ENCODE data around the gene FLT3LG.

FLT3LG gene

GRCh38 chr19:49435670-49436069 lies 38.3 kb upstream of the FLT3LG start:
- no peak for FAIRE-seq
- no peak for DNase-seq (ENCODE audit: insufficient read length, low spot score)
- TF ChIP-seq, protein P1, sequence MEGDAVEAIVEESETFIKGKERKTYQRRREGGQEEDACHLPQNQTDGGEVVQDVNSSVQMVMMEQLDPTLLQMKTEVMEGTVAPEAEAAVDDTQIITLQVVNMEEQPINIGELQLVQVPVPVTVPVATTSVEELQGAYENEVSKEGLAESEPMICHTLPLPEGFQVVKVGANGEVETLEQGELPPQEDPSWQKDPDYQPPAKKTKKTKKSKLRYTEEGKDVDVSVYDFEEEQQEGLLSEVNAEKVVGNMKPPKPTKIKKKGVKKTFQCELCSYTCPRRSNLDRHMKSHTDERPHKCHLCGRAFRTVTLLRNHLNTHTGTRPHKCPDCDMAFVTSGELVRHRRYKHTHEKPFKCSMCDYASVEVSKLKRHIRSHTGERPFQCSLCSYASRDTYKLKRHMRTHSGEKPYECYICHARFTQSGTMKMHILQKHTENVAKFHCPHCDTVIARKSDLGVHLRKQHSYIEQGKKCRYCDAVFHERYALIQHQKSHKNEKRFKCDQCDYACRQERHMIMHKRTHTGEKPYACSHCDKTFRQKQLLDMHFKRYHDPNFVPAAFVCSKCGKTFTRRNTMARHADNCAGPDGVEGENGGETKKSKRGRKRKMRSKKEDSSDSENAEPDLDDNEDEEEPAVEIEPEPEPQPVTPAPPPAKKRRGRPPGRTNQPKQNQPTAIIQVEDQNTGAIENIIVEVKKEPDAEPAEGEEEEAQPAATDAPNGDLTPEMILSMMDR (IDR thresholded peaks at IDR 0.05; ENCODE audit: insufficient read depth, missing control alignments) = no peak

DNA sequence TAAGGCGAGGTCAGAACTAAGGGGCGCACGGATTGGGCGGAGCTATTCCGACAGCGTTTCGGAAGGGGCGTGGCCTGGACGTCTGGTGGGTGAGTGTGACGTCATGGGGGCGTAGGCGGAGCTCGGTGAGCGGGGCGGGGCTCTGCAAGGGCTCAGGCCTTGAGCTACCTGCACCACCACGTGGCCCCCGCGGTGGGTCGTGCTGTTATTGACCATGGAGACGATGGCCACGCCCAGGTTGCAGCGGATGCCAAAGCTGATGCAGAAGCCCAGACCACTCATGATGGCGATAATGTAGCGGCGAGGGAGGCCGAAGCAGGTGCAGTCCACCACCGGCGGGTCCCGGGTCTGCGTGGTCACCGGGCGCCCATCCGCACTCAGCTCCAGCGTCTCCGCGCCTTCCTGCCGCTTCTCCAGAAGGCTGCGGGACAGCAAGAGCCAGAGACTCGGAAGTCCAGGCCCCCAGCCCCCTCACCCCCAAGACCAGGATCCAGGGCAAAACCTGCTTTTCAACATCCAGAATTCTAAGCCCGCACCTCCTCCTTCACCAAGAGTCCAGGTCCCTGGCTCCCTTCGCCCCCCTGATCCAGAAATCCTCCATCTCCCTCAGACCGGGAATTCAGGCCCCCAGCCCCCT lies 37.5 kb upstream of the FLT3LG start:
- FAIRE-seq (no peak), DNase-seq (ENCODE audit: insufficient read length, low spot score) (no peak)
- TF ChIP-seq, protein P1 (IDR thresholded peaks at IDR 0.05; ENCODE audit: insufficient read depth, missing control alignments) = no peak

- no peak for FAIRE-seq
- TF ChIP-seq, protein P1 (IDR thresholded peaks at IDR 0.05; ENCODE audit: insufficient read depth, missing control alignments) = no peak
- DNase-seq (ENCODE audit: insufficient read length, low spot score) = peak; percentile 83
These were observed 36.8 kb upstream of the FLT3LG start for GRCh38 chr19:49437231-49437630.

GRCh38 chr19:49438261-49438660 lies 35.8 kb upstream of the FLT3LG start:
- FAIRE-seq = no peak
- DNase-seq (ENCODE audit: insufficient read length, low spot score) = no peak
- TF ChIP-seq, protein P1 (IDR thresholded peaks at IDR 0.05; ENCODE audit: insufficient read depth, missing control alignments) = no peak

DNA sequence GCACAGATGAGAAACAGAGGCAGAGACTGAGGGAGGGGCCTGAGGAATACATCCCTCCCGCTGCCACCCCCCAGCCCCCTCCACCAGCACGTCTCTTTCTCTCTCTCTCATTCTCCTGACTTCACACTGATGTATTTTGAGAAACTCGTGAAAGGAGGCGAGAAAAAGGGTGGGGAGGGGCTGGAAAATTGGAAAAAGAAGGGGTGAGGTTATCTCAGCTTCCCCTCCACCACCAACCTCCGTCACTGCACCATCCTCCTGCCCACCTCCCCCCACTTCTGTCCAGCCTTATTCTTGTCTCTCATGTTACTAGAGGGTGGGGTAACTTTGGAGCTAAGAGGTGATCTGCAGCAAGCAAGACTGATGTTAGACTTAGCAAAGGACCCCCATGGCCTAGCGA lies 34.2 kb upstream of the FLT3LG start:
- DNase-seq (ENCODE audit: insufficient read length, low spot score) = no peak
- no peak for FAIRE-seq
- TF ChIP-seq, protein P1 (IDR thresholded peaks at IDR 0.05; ENCODE audit: insufficient read depth, missing control alignments) = no peak

DNA sequence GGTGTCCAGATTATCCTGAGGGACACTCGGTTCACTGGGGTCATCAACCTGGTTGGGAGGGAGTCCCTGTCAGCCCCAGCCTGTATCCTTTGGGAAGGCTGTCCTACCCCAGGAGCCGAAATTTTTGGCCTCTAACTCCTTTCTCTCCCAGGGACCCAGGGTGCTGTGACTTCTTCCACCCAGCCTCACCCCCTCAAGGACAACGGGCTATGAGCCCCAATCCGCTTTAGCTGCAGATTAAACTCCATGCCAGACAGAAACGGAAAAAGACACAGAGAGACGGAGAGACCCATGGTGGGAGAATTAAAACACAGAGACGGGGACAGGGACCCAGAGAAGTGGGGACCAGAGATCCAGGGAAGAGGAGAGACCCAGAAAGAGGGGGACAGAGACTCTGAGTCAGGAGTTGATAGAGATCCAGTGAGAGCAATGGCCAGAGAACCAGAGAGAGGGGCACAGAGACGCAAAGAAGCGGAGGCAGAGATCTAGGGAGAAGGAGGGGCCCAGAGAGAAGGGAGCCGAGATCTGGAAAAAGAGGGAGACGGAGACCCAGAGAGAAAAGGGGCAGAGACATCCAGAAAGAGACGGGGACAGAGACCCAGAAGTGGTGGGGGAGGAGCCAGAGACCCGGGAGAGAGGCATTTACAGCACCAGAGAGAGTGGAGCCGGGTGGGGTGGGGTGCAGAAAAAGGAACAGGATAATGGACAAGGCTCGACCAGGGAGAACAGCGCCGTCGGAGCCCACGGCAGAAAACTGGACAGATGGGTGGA lies 33.4 kb upstream of the FLT3LG start:
- FAIRE-seq (no peak), DNase-seq (ENCODE audit: insufficient read length, low spot score) (no peak)
- TF ChIP-seq, protein P1 (IDR thresholded peaks at IDR 0.05; ENCODE audit: insufficient read depth, missing control alignments) = no peak

Data from D721Med (cell line).